Middle frontal gyrus (tissue), 1 donor: ENCODE results near the gene ACTN2.
A peak's percentile ranks its signal among the peaks of the same experiment; 100 is the strongest.

Source experiments
- DNase-seq: peaks from one replicate; pipeline ENCODE4 v3.0.0-alpha.2; 2015; ENCODE audit warnings: low spot score; ENCODE audit errors: extremely low spot score

Gene ACTN2

GRCh38 chr1:236766506-236766905 lies 80.2 kb downstream of the ACTN2 start:
- DNase-seq: no peak

GRCh38 chr1:236767276-236767675 lies 81.0 kb downstream of the ACTN2 start:
- no peak for DNase-seq

GRCh38 chr1:236768601-236769000 lies 82.3 kb downstream of the ACTN2 start:
- DNase-seq: no peak

GRCh38 chr1:236773919-236774318 lies 87.6 kb downstream of the ACTN2 start:
- no peak for DNase-seq

- DNase-seq: no peak
These were observed 88.6 kb downstream of the ACTN2 start for GRCh38 chr1:236774926-236775325.

- no peak for DNase-seq
These were observed 93.0 kb downstream of the ACTN2 start for GRCh38 chr1:236779312-236779711.

- no peak for DNase-seq
These were observed 99.2 kb downstream of the ACTN2 start for GRCh38 chr1:236785477-236785876.

GRCh38 chr1:236786453-236786852 lies 100.2 kb downstream of the ACTN2 start:
- DNase-seq: no peak

GRCh38 chr1:236794585-236795034 lies 108.3 kb downstream of the ACTN2 start:
- DNase-seq: no peak

- DNase-seq: peak; percentile 99
These were observed 108.9 kb downstream of the ACTN2 start, which contains the start of gene MTR for GRCh38 chr1:236795035-236795756. Gene MTR (plus strand): TSS chr1:236795292. CDS start chr1:236795704, 412 bp downstream.

- no peak for DNase-seq
These were observed 109.7 kb downstream of the ACTN2 start for GRCh38 chr1:236795757-236796667.

- DNase-seq: no peak
These were observed 112.7 kb downstream of the ACTN2 start for GRCh38 chr1:236799001-236799400.

- DNase-seq: no peak
These were observed 113.8 kb downstream of the ACTN2 start for GRCh38 chr1:236800002-236800620.

GRCh38 chr1:236800623-236801022 lies 114.3 kb downstream of the ACTN2 start:
- no peak for DNase-seq

- no peak for DNase-seq
These were observed 116.0 kb downstream of the ACTN2 start for GRCh38 chr1:236802264-236802663.

GRCh38 chr1:236806634-236807033 lies 120.3 kb downstream of the ACTN2 start:
- no peak for DNase-seq

GRCh38 chr1:236808005-236808404 lies 121.7 kb downstream of the ACTN2 start:
- DNase-seq: no peak

- no peak for DNase-seq
These were observed 122.3 kb downstream of the ACTN2 start for GRCh38 chr1:236808564-236809130.

- DNase-seq: no peak
These were observed 122.8 kb downstream of the ACTN2 start for GRCh38 chr1:236809148-236809547.

GRCh38 chr1:236810018-236810417 lies 123.7 kb downstream of the ACTN2 start:
- DNase-seq: no peak

- no peak for DNase-seq
These were observed 126.2 kb downstream of the ACTN2 start for GRCh38 chr1:236812334-236813030.
